ENCODE results near the gene RAB11FIP3.
A peak's percentile ranks its signal among the peaks of the same experiment; 100 is the strongest.
"Not testable (repeated sequence)": the region's sequence is repeated elsewhere in the genome, so short reads cannot be mapped to it uniquely, and the experiment has no call there.

The RAB11FIP3 gene

GRCh38 chr16:398561-399339 is 26.7 kb upstream of the RAB11FIP3 start:
- DNase-seq (ENCODE audit: low spot score in 2 of 2): peak in 1 of 2 experiments; percentile 38
- Histone ChIP-seq H3K36me3 (replicated peaks) (peaks cover 29% of the 10 kb centered on the region), H3K27me3 (ENCODE audit: low read depth) (no peaks in the 10 kb centered on the region), H3K4me1 (peaks cover 15% of the 10 kb centered on the region), H3K4me3 (no peak overlapping the region), H3K9me3 (no peaks in the 10 kb centered on the region)
- in situ Hi-C loops (cut with MboI; ENCODE audit: low sequenced_read_pairs): no loop called here

GRCh38 chr16:399340-400019 is 26.0 kb upstream of the RAB11FIP3 start:
- peaks cover 29% of the 10 kb centered on the region for H3K36me3 ChIP-seq (replicated peaks)
- DNase-seq (ENCODE audit: low spot score in 2 of 2): no peak
- H3K4me1 ChIP-seq: peaks cover 15% of the 10 kb centered on the region
- no peaks in the 10 kb centered on the region for H3K9me3 ChIP-seq
- no peak overlapping the region for H3K4me3 ChIP-seq
- in situ Hi-C loops (cut with MboI; ENCODE audit: low sequenced_read_pairs): no loop called here
- no peaks in the 10 kb centered on the region for H3K27me3 ChIP-seq (ENCODE audit: low read depth)

DNA sequence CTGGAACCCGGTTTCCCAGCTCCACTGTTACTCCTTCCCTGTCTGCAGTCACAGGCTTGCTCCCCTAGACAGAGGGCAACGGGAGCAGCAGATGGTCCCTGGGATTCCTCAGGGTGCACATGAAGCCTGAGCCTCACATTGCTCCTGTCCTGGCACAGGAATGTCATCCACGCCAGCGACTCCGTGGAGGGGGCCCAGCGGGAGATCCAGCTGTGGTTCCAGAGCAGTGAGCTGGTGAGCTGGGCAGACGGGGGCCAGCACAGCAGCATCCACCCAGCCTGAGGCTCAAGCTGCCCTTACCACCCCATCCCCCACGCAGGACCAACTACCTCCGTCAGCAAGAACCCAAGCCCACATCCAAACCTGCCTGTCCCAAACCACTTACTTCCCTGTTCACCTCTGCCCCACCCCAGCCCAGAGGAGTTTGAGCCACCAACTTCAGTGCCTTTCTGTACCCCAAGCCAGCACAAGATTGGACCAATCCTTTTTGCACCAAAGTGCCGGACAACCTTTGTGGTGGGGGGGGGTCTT is 25.3 kb upstream of the RAB11FIP3 start:
- Histone ChIP-seq H3K36me3 (replicated peaks) (peaks cover 29% of the 10 kb centered on the region), H3K4me1 (peaks cover 15% of the 10 kb centered on the region), H3K4me3 (peak overlapping the region; percentile 84), H3K27me3 (ENCODE audit: low read depth) (no peaks in the 10 kb centered on the region), H3K9me3 (no peaks in the 10 kb centered on the region)
- in situ Hi-C loops (cut with MboI; ENCODE audit: low sequenced_read_pairs): no loop called here
- peak in 1 of 2 experiments; percentile 34 for DNase-seq (ENCODE audit: low spot score in 2 of 2)

GRCh38 chr16:401468-402348 is 23.7 kb upstream of the RAB11FIP3 start, which contains the start of gene DECR2:
Gene DECR2, plus strand, starts transcription at chr16:401885. Its CDS starts 79 bp downstream, at chr16:401964.
- Histone ChIP-seq H3K36me3 (replicated peaks) (peaks cover 29% of the 10 kb centered on the region), H3K27me3 (ENCODE audit: low read depth) (no peaks in the 10 kb centered on the region), H3K9me3 (no peaks in the 10 kb centered on the region), H3K4me1 (peaks cover 5% of the 10 kb centered on the region), H3K4me3 (peak within 1 kb of the TSS; percentile 84)
- DNase-seq (ENCODE audit: low spot score in 2 of 2): peak; percentile 86 to 99
- in situ Hi-C loops (cut with MboI; ENCODE audit: low sequenced_read_pairs): no loop called here

DNA sequence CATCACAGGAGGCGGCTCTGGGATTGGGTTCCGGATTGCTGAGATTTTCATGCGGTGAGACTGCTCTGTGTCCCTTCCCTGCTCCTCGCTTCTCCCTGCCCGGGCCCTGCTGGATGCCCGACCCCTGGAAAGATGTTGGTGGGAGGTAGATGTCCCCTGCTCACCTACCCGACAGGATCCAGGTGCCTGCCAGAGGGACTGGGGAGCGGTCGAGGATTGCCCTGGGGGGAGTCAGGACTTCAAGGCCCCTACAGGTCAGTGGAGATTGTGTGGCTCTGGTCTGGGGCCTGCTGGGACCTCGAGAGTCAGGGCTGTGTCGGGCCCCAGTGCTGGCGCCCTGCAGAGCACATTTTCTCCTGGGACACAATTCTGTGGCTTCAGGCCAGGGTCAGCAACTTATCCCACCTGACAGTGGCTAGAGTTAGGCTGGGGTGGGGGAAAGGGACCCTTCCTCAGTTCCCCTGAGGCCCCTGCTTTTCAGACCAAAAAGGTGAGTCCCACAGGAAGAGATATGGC is 20.4 kb upstream of the RAB11FIP3 start:
- H3K4me3 ChIP-seq: no peak overlapping the region
- in situ Hi-C loops (cut with MboI; ENCODE audit: low sequenced_read_pairs): no loop called here
- peaks cover 10% of the 10 kb centered on the region for H3K36me3 ChIP-seq (replicated peaks)
- no peak for DNase-seq (ENCODE audit: low spot score in 2 of 2)
- H3K4me1 ChIP-seq: peaks cover 4% of the 10 kb centered on the region; the same call in 1 of the 2 replicates
- H3K27me3 ChIP-seq (ENCODE audit: low read depth): no peaks in the 10 kb centered on the region
- H3K9me3 ChIP-seq: no peaks in the 10 kb centered on the region

GRCh38 chr16:405548-406506 is 19.6 kb upstream of the RAB11FIP3 start:
- no peaks in the 10 kb centered on the region for H3K27me3 ChIP-seq (ENCODE audit: low read depth)
- H3K36me3 ChIP-seq (replicated peaks): peaks cover 5% of the 10 kb centered on the region
- 0 out of 2 replicates have a peak, but pooled peaks cover 4% of the 10 kb centered on the region for H3K4me1 ChIP-seq
- no peaks in the 10 kb centered on the region for H3K9me3 ChIP-seq
- in situ Hi-C loops (cut with MboI; ENCODE audit: low sequenced_read_pairs): no loop called here
- no peak overlapping the region for H3K4me3 ChIP-seq
- no peak for DNase-seq (ENCODE audit: low spot score in 2 of 2)

- Histone ChIP-seq H3K4me3 (no peak overlapping the region), H3K27me3 (ENCODE audit: low read depth) (no peaks in the 10 kb centered on the region), H3K9me3 (no peaks in the 10 kb centered on the region), H3K4me1 (0 out of 2 replicates have a peak, but pooled peaks cover 4% of the 10 kb centered on the region), H3K36me3 (replicated peaks) (peaks cover 5% of the 10 kb centered on the region)
- in situ Hi-C loops (cut with MboI; ENCODE audit: low sequenced_read_pairs): no loop called here
- DNase-seq (ENCODE audit: low spot score in 2 of 2): no peak
Observed at GRCh38 chr16:407253-407652, 18.2 kb upstream of the RAB11FIP3 start.

GRCh38 chr16:410516-411178 is 14.8 kb upstream of the RAB11FIP3 start:
- Histone ChIP-seq H3K27me3 (ENCODE audit: low read depth) (no peaks in the 10 kb centered on the region), H3K4me1 (no peaks in the 10 kb centered on the region), H3K36me3 (replicated peaks) (peaks cover 5% of the 10 kb centered on the region), H3K9me3 (no peaks in the 10 kb centered on the region), H3K4me3 (no peak overlapping the region)
- DNase-seq (ENCODE audit: low spot score in 2 of 2): no peak
- in situ Hi-C loops (cut with MboI; ENCODE audit: low sequenced_read_pairs): no loop called here

- Histone ChIP-seq H3K9me3 (no peaks in the 10 kb centered on the region), H3K4me1 (no peaks in the 10 kb centered on the region), H3K27me3 (ENCODE audit: low read depth) (no peaks in the 10 kb centered on the region), H3K4me3 (no peak overlapping the region), H3K36me3 (replicated peaks) (peaks cover 5% of the 10 kb centered on the region)
- in situ Hi-C loops (cut with MboI; ENCODE audit: low sequenced_read_pairs): no loop called here
- no peak for DNase-seq (ENCODE audit: low spot score in 2 of 2)
Observed at GRCh38 chr16:411576-412265, 13.7 kb upstream of the RAB11FIP3 start.

DNA sequence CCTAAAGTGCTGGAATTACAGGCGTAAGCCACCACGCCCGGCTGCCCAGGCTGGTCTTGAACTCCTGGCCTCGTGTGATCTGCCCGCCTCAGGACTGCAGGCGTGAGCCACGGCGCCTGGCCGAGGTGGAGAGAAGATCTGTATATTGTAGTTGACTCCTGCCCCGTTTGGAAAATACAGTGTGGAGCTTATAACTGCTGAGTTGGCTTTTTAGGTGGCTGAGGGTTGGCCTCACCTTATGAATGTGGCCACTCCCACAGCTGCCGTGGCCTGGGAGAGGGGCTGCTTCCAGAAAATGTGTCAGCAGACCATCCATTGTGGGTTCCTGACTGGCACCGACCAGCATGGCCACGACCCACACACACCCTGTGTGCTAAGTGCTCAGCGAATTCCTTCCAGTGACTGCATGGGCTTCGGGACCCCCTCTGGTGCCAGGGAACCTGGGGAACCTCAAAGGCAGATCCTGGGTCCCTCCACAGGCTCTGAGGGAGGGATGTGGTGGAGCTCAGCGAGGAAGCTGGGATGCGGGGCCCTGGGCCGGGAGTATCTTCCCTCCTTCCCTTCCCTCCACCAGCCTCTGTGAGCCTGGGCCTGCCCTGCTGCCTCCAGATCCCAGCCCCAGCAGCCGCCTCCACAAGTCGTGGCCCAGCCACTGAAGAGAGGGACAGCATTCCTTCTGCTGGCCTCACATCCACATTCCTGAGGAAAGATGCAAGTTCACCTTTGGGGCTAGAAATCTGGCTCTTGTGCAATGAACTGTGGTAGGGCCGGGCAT is 10.9 kb upstream of the RAB11FIP3 start:
- Histone ChIP-seq H3K36me3 (replicated peaks) (peaks cover 5% of the 10 kb centered on the region), H3K4me1 (no peaks in the 10 kb centered on the region), H3K4me3 (no peak overlapping the region), H3K27me3 (ENCODE audit: low read depth) (no peaks in the 10 kb centered on the region), H3K9me3 (no peaks in the 10 kb centered on the region)
- no peak for DNase-seq (ENCODE audit: low spot score in 2 of 2)
- in situ Hi-C loops (cut with MboI; ENCODE audit: low sequenced_read_pairs): no loop called here

DNA sequence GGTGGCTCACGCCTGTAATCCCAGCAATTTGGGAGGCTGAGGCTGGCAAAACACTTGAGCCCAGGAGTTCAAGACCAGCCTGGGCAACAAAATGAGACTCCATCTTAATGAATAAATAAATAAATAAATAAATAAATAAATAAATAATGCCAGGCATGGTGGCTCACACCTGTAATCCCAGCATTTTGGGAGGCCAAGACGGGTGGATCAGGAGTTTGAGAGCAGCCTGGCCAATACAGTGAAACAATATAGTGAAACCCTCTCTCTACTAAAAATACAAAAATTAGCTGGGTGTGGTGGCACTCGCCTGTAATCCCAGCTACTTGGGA is 10.3 kb upstream of the RAB11FIP3 start:
- H3K4me3 ChIP-seq; H3K36me3 ChIP-seq (replicated peaks); H3K9me3 ChIP-seq; DNase-seq (ENCODE audit: low spot score in 2 of 2); in situ Hi-C loops (cut with MboI; ENCODE audit: low sequenced_read_pairs); H3K27me3 ChIP-seq (ENCODE audit: low read depth); H3K4me1 ChIP-seq: not testable (repeated sequence)
